GM23338 (cell line): ENCODE results near the gene DHRS3. TPM values are rescaled to one million over a fixed set of nuclear protein-coding genes. Genes with fewer than 3 reads are reported as not detected.

Experiments used
- ATAC-seq: fragments of 200-7000 bp; cut with Tn5 transposase; 3 replicates; pipeline ENCODE4 v1.9.1; 2020
- DNase-seq: peaks from one replicate; pipeline ENCODE4 v3.0.0-alpha.2; 2015; ENCODE audit warnings: low spot score
- H2AFZ ChIP-seq: fragments of 200-600 bp; sonication (generic); 2 replicates; pipeline ENCODE4 v1.8.0; 2016; ENCODE audit warnings: antibody characterized with exemption, mild to moderate bottlenecking, moderate library complexity
- H3F3A ChIP-seq: fragments of 200-600 bp; sonication (generic); replicated peaks from 2 replicates; pipeline ENCODE4 v1.8.0; 2017; ENCODE audit warnings: antibody characterized with exemption, mixed run types, low read depth
- H3K27ac ChIP-seq: fragments of 200-600 bp; sonication (generic); 2 replicates; pipeline ENCODE4 v1.6.1; 2016; ENCODE audit warnings: low read depth
- H3K27me3 ChIP-seq: fragments of 200-600 bp; sonication (generic); 2 replicates; pipeline ENCODE4 v1.8.0; 2016; ENCODE audit warnings: mild to moderate bottlenecking, mixed run types, moderate library complexity; ENCODE audit not compliant: insufficient read depth
- H3K36me3 ChIP-seq: fragments of 200-600 bp; sonication (generic); 2 replicates; pipeline ENCODE4 v1.8.0; 2016; ENCODE audit warnings: mild to moderate bottlenecking; ENCODE audit not compliant: insufficient read depth
- H3K4me1 ChIP-seq: fragments of 200-600 bp; sonication (generic); 2 replicates; pipeline ENCODE4 v1.8.0; 2016; ENCODE audit warnings: mild to moderate bottlenecking, moderate library complexity; ENCODE audit not compliant: insufficient read depth
- H3K4me2 ChIP-seq: fragments of 200-600 bp; sonication (generic); 2 replicates; pipeline ENCODE4 v1.7.1; 2017; ENCODE audit warnings: mixed run types
- H3K4me3 ChIP-seq: fragments of 200-600 bp; sonication (generic); 2 replicates; pipeline ENCODE4 v1.6.1; 2016; ENCODE audit warnings: mixed run types
- H3K79me2 ChIP-seq: fragments of 200-600 bp; sonication (generic); replicated peaks from 2 replicates; pipeline ENCODE4 v1.8.0; 2017; ENCODE audit warnings: mild to moderate bottlenecking; ENCODE audit not compliant: insufficient read depth
- H3K9me2 ChIP-seq: fragments of 200-600 bp; sonication (generic); 2 replicates; pipeline ENCODE4 v1.8.0; 2017; ENCODE audit not compliant: insufficient read depth
- H4K20me1 ChIP-seq: fragments of 200-600 bp; sonication (generic); replicated peaks from 2 replicates; pipeline ENCODE4 v1.8.0; 2017; ENCODE audit warnings: mild to moderate bottlenecking; ENCODE audit not compliant: insufficient read depth
- H3K27ac Mint-ChIP-seq: 2 replicates; pipeline ENCODE4 v1.8.0; 2020; ENCODE audit warnings: inconsistent platforms, mild to moderate bottlenecking, moderate library complexity, mixed read lengths
- H3K27me3 Mint-ChIP-seq: 3 replicates; pipeline ENCODE4 v1.8.0; 2022; ENCODE audit warnings: low read depth, mild to moderate bottlenecking, moderate library complexity, mixed read lengths, inconsistent platforms; ENCODE audit not compliant: insufficient read depth, poor library complexity
- H3K36me3 Mint-ChIP-seq: 3 replicates; pipeline ENCODE4 v1.8.0; 2021; ENCODE audit warnings: low read depth, mild to moderate bottlenecking, inconsistent platforms, moderate library complexity, mixed read lengths
- H3K4me1 Mint-ChIP-seq: 3 replicates; pipeline ENCODE4 v1.8.0; 2020; ENCODE audit warnings: mild to moderate bottlenecking, inconsistent platforms, mixed read lengths
- H3K4me3 Mint-ChIP-seq: 3 replicates; pipeline ENCODE4 v1.8.0; 2021; ENCODE audit warnings: moderate library complexity, mild to moderate bottlenecking, inconsistent platforms, mixed read lengths
- H3K9me3 Mint-ChIP-seq: 3 replicates; pipeline ENCODE4 v1.8.0; 2020; ENCODE audit warnings: moderate library complexity, mild to moderate bottlenecking, inconsistent platforms, mixed read lengths
- CREB1 ChIP-seq: fragments of 250-450 bp; sonication (Bioruptor Pico); IDR thresholded peaks from 2 replicates; pipeline ENCODE4 v1.5.0; 2020; ENCODE audit warnings: low read depth, mild to moderate bottlenecking, moderate library complexity
- CTCF ChIP-seq, 2 experiments: fragments of 200-600 bp in 1 of 2; sonication (generic) in 1 of 2; conservative IDR thresholded peaks; 2 replicates each; pipeline versions ENCODE4 v1.5.1 to v1.6.1; 2016 to 2017; ENCODE audit warnings: antibody characterized with exemption in 2 of 2, low read depth in 2 of 2, mild to moderate bottlenecking in 2 of 2, moderate library complexity in 1 of 2
- ETS1 ChIP-seq: IDR thresholded peaks from 2 replicates; pipeline ENCODE4 v1.6.1; 2016; ENCODE audit warnings: antibody characterized with exemption
- EZH2 ChIP-seq: fragments of 200-600 bp; sonication (generic); IDR thresholded peaks from one replicate; pipeline ENCODE4 v1.8.0; 2017; ENCODE audit warnings: antibody characterized with exemption, mild to moderate bottlenecking, low read depth; ENCODE audit not compliant: unreplicated experiment
- EZH2phosphoT487 ChIP-seq: fragments of 200-600 bp; sonication (generic); IDR thresholded peaks from one replicate; pipeline ENCODE4 v1.8.1; 2018; ENCODE audit warnings: antibody characterized with exemption; ENCODE audit not compliant: unreplicated experiment
- JUNB ChIP-seq: IDR thresholded peaks from one replicate; pipeline ENCODE4 v1.6.1; 2016; ENCODE audit warnings: antibody characterized with exemption; ENCODE audit not compliant: unreplicated experiment
- NANOG ChIP-seq: IDR thresholded peaks from 2 replicates; pipeline ENCODE4 v1.6.1; 2016; ENCODE audit warnings: antibody characterized with exemption, borderline replicate concordance
- POLR2AphosphoS5 ChIP-seq: IDR thresholded peaks from 2 replicates; pipeline ENCODE4 v1.6.1; 2016; ENCODE audit warnings: antibody characterized with exemption, low read depth
- REST ChIP-seq: IDR thresholded peaks from one replicate; pipeline ENCODE4 v1.6.1; 2018; ENCODE audit warnings: antibody characterized with exemption; ENCODE audit not compliant: unreplicated experiment
- STAT1 ChIP-seq: IDR thresholded peaks from one replicate; pipeline ENCODE4 v1.6.1; 2016; ENCODE audit warnings: antibody characterized with exemption; ENCODE audit not compliant: unreplicated experiment
- ZNF114 ChIP-seq: fragments of 250-450 bp; sonication (Bioruptor Pico); IDR thresholded peaks from 2 replicates; pipeline ENCODE4 v1.5.0; 2020; ENCODE audit warnings: mild to moderate bottlenecking, moderate library complexity
- ZNF331 ChIP-seq: fragments of 250-450 bp; sonication (Bioruptor Pico); IDR thresholded peaks from 2 replicates; pipeline ENCODE4 v1.5.0; 2020; ENCODE audit warnings: low read depth, mild to moderate bottlenecking, moderate library complexity
- ZNF462 ChIP-seq: fragments of 250-450 bp; sonication (Bioruptor Pico); IDR thresholded peaks from 2 replicates; pipeline ENCODE4 v1.5.0; 2020; ENCODE audit warnings: mild to moderate bottlenecking, moderate library complexity
- polyA plus RNA-seq: library from polyadenylated mRNA; unstranded; fragments of >200 nt; fragmentation: Nextera tagmentation; extraction: Ambion mirVana; gene quantifications from 2 replicates; pipeline ENCODE4 v1.2.1, GENCODE V29; 2016
- total RNA-seq: library from RNA; depleted of rRNA; stranded (reverse); fragments of >200 nt; shearing (Covaris generic); gene quantifications from 2 replicates; pipeline ENCODE4 v1.2.3, GENCODE V29; 2014

DHRS3 gene
- total and polyA plus RNA-seq, 2 experiments from 2014 or later: 21.0 to 26.0 TPM

- no peak overlapping the region for H3K27ac Mint-ChIP-seq
- peaks cover 7% of the 10 kb centered on the region; the same call in 1 of the 2 replicates for H3K9me2 ChIP-seq
- no peak overlapping the region for H3K4me3 ChIP-seq
- no peak overlapping the region for H3K4me3 Mint-ChIP-seq
- peaks cover 8% of the 10 kb centered on the region for H3K27me3 Mint-ChIP-seq
- no peaks in the 10 kb centered on the region for H3K36me3 ChIP-seq
- H3K27ac ChIP-seq: no peak overlapping the region
- H3K4me1 Mint-ChIP-seq: peaks cover under 1% of the 10 kb centered on the region; the same call in 1 of the 3 replicates
- ATAC-seq (no peak), DNase-seq (no peak)
- H3K36me3 Mint-ChIP-seq: peaks cover 7% of the 10 kb centered on the region; the same call in 2 of the 3 replicates
- H3K4me2 ChIP-seq: no peak overlapping the region
- no peaks in the 10 kb centered on the region for H3F3A ChIP-seq
- H3K9me3 Mint-ChIP-seq: peaks cover 11% of the 10 kb centered on the region
- H3K27me3 ChIP-seq: no peaks in the 10 kb centered on the region
- no peaks in the 10 kb centered on the region for H3K4me1 ChIP-seq
- no peak for TF ChIP-seq CREB1 (CRISPR knock-in tag)
- no peak for TF ChIP-seq STAT1
- no peak for TF ChIP-seq EZH2
- no peak for TF ChIP-seq POLR2AphosphoS5
- TF ChIP-seq ZNF114 (CRISPR knock-in tag): no peak
- no peak for TF ChIP-seq JUNB
- TF ChIP-seq ETS1: no peak
- TF ChIP-seq REST: no peak
- TF ChIP-seq CTCF (conservative IDR thresholded peaks at IDR 0.05; ENCODE audit: low read depth in 2 of 2): no peak
- TF ChIP-seq NANOG: no peak
- TF ChIP-seq ZNF462: no peak
- no peak for TF ChIP-seq ZNF331
- no peak for TF ChIP-seq EZH2phosphoT487
- no peaks in the 10 kb centered on the region for H3K79me2 ChIP-seq
- H2AFZ ChIP-seq: no peak overlapping the region
- H4K20me1 ChIP-seq: no peaks in the 10 kb centered on the region
Observed at GRCh38 chr1:12656575-12656974, 38.6 kb upstream of the DHRS3 start.
